NCI-H2171 (cell line): Measurements from ENCODE around the gene UGGT2.

Experiments used
- DNase-seq: peaks from one replicate; lab custom pipeline; 2025; lab: John Stamatoyannopoulos, UW

The UGGT2 gene, protein sequence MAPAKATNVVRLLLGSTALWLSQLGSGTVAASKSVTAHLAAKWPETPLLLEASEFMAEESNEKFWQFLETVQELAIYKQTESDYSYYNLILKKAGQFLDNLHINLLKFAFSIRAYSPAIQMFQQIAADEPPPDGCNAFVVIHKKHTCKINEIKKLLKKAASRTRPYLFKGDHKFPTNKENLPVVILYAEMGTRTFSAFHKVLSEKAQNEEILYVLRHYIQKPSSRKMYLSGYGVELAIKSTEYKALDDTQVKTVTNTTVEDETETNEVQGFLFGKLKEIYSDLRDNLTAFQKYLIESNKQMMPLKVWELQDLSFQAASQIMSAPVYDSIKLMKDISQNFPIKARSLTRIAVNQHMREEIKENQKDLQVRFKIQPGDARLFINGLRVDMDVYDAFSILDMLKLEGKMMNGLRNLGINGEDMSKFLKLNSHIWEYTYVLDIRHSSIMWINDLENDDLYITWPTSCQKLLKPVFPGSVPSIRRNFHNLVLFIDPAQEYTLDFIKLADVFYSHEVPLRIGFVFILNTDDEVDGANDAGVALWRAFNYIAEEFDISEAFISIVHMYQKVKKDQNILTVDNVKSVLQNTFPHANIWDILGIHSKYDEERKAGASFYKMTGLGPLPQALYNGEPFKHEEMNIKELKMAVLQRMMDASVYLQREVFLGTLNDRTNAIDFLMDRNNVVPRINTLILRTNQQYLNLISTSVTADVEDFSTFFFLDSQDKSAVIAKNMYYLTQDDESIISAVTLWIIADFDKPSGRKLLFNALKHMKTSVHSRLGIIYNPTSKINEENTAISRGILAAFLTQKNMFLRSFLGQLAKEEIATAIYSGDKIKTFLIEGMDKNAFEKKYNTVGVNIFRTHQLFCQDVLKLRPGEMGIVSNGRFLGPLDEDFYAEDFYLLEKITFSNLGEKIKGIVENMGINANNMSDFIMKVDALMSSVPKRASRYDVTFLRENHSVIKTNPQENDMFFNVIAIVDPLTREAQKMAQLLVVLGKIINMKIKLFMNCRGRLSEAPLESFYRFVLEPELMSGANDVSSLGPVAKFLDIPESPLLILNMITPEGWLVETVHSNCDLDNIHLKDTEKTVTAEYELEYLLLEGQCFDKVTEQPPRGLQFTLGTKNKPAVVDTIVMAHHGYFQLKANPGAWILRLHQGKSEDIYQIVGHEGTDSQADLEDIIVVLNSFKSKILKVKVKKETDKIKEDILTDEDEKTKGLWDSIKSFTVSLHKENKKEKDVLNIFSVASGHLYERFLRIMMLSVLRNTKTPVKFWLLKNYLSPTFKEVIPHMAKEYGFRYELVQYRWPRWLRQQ (N-terminal part only)

GRCh38 chr13:96053003-96053703 lies at the start of gene UGGT2:
Gene UGGT2 (minus strand): TSS chr13:96053401. CDS start chr13:96053312, 89 bp downstream.
- DNase-seq: peak; percentile 72

- DNase-seq: no peak
These were observed 47.4 kb upstream of the UGGT2 start for GRCh38 chr13:96100457-96101220.

DNA sequence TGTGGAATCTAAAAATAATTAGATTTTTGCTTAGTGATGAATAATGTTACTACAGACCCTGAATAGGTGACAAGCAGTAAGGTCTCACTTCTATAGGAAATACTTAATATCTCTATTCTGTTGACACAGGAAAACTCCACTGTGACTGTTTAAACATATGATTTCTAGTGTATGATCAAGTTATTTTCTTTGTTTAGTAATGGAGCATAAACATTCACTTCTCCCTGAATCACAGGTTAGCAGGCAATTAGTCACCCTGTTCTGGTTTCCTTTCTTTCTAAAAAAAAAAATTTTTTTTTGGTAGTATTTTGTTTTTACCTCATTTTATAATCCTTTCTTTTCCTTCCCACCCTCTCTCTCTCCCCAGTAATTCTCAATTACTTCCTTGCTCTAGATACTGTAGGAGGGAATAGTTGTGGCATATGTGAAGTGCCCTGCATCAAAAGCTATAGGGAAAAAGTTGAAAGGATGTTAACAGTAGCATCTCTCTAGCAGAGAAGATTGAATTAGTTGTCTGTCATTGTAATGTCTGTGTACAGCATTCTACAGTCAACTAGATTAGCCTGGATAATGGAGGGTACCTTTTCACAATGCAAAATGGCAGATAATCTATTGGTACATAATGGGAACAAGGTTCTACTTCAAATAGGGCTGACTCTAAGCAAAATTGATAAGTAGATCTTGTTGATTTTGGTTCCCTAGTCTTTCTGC lies 40.2 kb upstream of the UGGT2 start:
- no peak for DNase-seq

DNA sequence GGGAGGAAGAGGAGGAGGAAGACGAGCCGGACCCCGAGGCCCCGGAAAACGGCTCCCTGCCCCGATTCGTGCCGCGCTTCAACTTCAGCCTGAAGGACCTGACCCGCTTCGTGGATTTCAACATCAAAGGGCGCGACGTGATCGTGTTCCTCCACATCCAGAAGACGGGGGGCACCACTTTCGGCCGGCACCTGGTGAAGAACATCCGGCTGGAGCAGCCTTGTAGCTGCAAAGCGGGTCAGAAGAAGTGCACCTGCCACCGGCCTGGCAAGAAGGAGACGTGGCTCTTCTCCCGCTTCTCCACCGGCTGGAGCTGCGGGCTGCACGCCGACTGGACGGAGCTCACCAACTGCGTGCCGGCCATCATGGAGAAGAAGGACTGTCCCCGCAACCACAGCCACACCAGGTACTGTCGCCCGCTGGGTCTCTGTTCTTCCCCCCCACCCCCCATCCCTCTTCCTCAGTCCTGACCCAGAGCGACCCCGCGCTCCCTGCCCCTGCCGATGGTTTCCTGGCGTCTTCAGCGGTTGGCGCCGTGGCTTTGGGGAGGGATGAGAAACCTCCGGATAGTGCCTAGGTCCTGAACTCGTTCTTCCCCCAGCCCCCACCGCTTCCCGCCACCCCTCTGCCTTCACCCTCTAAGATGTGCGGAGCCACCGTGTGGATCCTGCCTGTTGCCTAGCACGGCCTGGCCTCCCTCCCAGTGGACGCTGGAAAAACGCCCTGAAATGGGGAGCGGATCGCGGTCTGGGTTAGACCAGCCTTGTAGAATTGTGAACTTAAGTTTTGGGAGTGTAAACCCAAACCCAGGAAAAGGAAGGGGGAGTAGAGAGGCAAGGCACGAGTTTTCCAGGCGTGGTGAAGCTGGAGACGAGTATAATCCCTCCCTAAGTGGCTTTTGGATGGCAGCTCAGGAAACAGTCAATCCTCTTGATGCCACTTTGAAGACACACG lies 38.2 kb upstream of the UGGT2 start:
- DNase-seq: no peak

- peak; percentile 22 for DNase-seq
These were observed 37.3 kb upstream of the UGGT2 start for GRCh38 chr13:96090240-96091101.

DNA sequence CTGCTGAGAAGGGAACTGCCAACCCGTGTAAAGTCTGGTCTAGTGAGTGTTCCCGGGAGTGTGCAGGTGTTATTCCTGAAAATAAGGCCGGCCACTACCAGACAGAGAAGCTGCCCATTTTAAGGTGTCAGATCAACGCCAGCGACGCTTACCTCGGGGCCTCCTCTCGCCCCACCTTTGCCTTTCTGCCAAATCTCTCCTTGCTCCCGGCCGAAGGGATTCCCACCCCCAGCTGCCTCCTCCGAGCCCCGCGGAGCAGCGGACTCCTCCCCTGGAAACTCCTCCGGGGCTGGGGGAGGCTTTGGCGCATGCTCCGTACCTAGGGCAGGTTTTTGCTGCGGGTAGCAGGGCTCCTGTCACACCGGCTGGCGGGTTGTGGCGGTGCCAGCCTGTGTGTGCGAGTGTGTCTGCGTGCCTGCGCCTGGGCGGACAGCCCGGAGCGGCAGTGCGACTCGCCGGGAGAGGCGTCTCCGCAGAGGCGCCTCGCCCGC lies 36.6 kb upstream of the UGGT2 start, which contains the start of gene HS6ST3:
Gene HS6ST3, plus strand, starts transcription at position 359 of the 491 bp plus-strand sequence.
- DNase-seq: peak; percentile 74

- no peak for DNase-seq
These were observed 35.9 kb upstream of the UGGT2 start for GRCh38 chr13:96089139-96089538.

DNA sequence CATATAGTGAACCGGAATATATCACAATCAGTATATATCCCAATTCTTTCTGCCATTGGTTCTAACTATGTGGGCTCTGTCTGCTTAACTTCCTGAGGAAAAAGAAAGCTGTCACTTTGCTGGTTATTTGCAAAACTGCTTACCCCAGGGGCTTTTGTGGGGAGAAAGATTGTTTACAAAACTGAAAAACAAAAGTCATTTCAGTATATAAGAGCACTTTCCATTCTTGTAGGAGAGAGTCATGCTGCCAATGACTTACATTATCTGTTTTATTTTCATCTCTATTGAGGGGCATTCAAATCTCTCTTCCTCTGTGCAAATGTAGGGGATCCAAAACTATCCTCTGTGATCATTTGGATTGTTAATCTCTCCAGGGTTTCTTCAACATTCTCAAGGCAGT lies 33.5 kb upstream of the UGGT2 start:
- no peak for DNase-seq

DNA sequence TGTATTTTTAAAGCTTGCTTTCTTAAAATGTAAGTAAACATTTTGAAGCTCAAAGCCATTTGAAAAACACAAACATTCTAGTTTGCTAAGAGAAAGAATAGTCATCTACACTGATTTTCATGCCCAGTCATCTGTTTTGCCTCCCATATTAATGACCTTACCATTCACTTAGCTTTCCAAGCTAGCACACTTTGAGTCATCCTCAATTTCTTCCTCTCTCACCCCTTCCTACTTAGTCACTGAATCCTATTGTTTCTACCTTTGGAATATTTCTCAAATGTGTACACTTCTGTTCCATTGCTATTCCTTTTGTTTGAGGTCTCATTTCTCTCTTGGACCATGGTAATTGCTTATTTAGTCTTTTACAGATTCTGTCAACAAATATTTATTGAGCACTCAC lies 29.4 kb upstream of the UGGT2 start:
- DNase-seq: no peak

DNA sequence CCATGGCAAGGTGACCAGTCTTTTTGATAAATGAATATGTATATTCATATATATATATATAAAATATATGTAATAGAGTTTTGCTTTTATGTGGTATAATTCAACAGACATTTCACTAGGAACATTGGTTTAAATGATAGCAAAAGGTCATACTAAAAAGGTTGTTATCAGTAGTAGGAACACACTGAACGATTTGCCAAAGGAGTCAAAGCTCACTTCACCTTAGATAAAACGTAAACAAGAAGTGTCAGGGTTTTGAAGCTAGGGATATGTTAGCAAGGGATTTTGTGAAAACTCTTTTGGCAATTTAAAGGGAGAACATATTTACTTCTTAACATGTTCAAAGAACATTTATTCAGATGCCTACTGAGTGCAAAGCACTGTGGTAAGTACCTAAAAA lies 28.7 kb upstream of the UGGT2 start:
- DNase-seq: no peak

DNA sequence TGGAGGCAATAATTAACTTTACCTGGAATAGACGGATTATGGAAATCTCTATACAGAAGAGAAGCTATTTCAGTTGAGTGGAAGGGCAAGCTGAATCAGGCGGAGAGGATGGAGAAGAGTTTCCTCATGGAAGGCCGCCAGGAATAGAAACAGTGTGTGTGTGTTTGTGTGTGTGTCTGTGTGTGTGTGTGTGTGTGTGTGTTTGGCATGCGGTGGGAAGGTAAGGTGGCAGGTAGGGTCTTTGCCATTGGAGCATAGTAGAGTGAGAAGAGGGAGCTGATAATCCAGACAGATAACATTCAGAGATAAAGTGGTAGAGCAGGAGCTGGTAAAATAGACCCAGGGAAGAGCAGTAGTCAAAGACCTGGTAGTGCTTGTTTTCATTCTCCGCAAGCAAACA lies 27.5 kb upstream of the UGGT2 start:
- no peak for DNase-seq

- DNase-seq: no peak
These were observed 22.8 kb upstream of the UGGT2 start for GRCh38 chr13:96075953-96076543.

GRCh38 chr13:96072392-96072791 lies 19.2 kb upstream of the UGGT2 start:
- DNase-seq: no peak

- no peak for DNase-seq
These were observed 18.3 kb upstream of the UGGT2 start for GRCh38 chr13:96071504-96071903.

DNA sequence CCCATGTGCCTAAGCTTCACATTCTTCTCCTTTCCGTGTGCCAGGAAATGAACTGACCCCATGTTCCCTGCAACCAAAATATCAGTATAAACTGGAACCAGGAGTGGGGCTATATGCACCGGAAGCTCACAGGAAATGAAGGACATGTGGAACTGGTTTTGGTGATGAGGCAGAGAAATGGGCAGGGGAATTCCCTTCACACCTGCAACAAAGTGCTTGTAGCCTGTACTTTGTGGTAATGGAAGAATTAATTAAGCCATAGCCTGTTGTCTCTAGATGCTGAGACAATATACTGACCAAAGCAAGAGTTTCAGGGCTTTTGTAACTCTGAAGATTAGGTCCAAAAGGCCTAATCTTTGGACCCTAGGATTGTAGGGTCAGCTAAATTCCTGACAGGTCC lies 15.5 kb upstream of the UGGT2 start:
- no peak for DNase-seq

DNA sequence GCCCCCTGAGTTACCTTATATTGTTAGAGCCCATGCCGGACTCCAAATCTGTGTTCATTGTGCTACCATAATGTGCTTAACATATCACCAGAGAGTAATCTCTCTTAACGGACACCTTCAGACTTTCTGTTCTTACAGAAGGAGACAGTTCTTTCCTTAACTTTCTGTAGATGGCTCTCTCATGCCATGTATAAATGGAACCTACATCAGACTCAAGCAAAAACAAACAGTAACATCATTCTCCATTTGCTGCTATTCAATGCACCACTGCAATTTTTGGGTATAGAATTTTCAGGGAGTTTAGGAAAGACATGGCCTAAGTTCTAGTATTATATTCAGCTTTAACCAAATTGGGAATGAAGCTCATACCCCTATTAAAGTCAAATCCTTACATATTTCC lies 12.6 kb upstream of the UGGT2 start:
- no peak for DNase-seq

DNA sequence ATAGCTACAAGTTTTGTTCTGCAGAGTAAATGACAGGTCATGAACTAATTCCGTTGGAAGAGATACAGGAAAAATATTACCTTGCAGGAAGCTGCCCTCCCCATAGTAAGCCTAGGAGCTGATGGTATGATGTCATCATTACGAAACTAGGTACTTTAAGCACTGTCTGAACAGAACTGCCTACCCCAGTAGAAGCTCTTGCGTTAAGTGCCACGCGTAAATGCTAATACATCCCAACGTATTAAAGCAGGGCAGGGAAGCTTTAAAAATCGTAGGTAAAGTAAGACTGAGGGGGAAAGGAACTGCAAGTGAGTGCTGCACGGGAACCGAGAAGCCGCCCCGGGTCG lies 572 bp downstream of the UGGT2 start:
- peak; percentile 35 for DNase-seq
